Lower leg skin (tissue), 4 donors: ENCODE data around the gene PAIP2. TPM values are rescaled to one million over a fixed set of nuclear protein-coding genes. Genes with fewer than 3 reads are reported as not detected.
A peak's percentile ranks its signal among the peaks of the same experiment; 100 is the strongest.

Experiments
- DNase-seq, 2 donors: peaks; one replicate each; pipeline ENCODE4 v3.0.0-alpha.2; 2019; ENCODE audit warnings: low spot score in 2 of 2
- H3K4me3 ChIP-seq: fragments of 200-600 bp; sonication (generic); 2 replicates; pipeline ENCODE4 v1.5.1; 2017; ENCODE audit warnings: mild to moderate bottlenecking, low read depth; ENCODE audit not compliant: poor library complexity, severe bottlenecking
- CTCF ChIP-seq, 3 donors: fragments of 450-650 bp; IDR thresholded peaks; one replicate each; pipeline ENCODE4 v1.5.1; 2016; ENCODE audit warnings: antibody characterized with exemption in 3 of 3, mild to moderate bottlenecking in 3 of 3, moderate library complexity in 2 of 3
- POLR2A ChIP-seq, 2 donors: fragments of 450-650 bp; IDR thresholded peaks; one replicate each; pipeline ENCODE4 v1.6.1; 2016 to 2017; ENCODE audit warnings: antibody characterized with exemption in 2 of 2, mild to moderate bottlenecking in 1 of 2, moderate library complexity in 1 of 2
- WGBS, 2 donors: methylation state at CpG; one replicate each; pipeline ENCODE4 v1.1.5; 2018; 5-methylcytosine and 5-hydroxymethylcytosine counted together
- intact Hi-C: fragments of 100-400 bp; cut with DNase I; formaldehyde crosslinking; loops from one replicate; pipeline ENCODE4 v1.15.0; 2023; ENCODE audit warnings: low total_unique reads
- total RNA-seq, 4 donors: library from RNA; depleted of rRNA; stranded (reverse); fragments of >200 nt; gene quantifications; one replicate each; pipeline ENCODE4 v1.1.0, GENCODE V29; 2016

Gene PAIP2
- total RNA-seq, 4 donors from 2014 or later = 47.4 to 81.5 (median 64.7) TPM

- 65% methylated on average over 6 of the region's 6 CpGs for WGBS, 2 donors
- intact Hi-C loops = no loop called here
- TF ChIP-seq POLR2A (IDR thresholded peaks at IDR 0.05) = no peak
- H3K4me3 ChIP-seq = no peak overlapping the region
- peak in 1 of 2 donors; percentile 36 for DNase-seq
These were observed 68.7 kb downstream of the PAIP2 start for GRCh38 chr5:139410121-139410992.

- intact Hi-C loops = no loop called here
These were observed 69.6 kb downstream of the PAIP2 start for GRCh38 chr5:139410993-139411828.

GRCh38 chr5:139413153-139413552, 71.5 kb downstream of the PAIP2 start:
- TF ChIP-seq CTCF (IDR thresholded peaks at IDR 0.05) (no peak), POLR2A (IDR thresholded peaks at IDR 0.05) (no peak)
- WGBS, 2 donors = 94 to 96% methylated on average over 6 of the region's 6 CpGs
- intact Hi-C loops = no loop called here

More at GRCh38 chr5:139410993-139411828, 69.6 kb downstream of the PAIP2 start:
- WGBS, 2 donors = 61 to 62% methylated on average over 17 of the region's 17 CpGs
- H3K4me3 ChIP-seq = no peak overlapping the region
- DNase-seq = peak in 1 of 2 donors; percentile 80
- TF ChIP-seq POLR2A (IDR thresholded peaks at IDR 0.05) (no peak), CTCF (IDR thresholded peaks at IDR 0.05) (no peak)

GRCh38 chr5:139413963-139414362, 72.3 kb downstream of the PAIP2 start:
- intact Hi-C loops = no loop called here
- 68 to 70% methylated on average over 6 of the region's 6 CpGs for WGBS, 2 donors
- TF ChIP-seq CTCF (IDR thresholded peaks at IDR 0.05) = no peak
- TF ChIP-seq POLR2A (IDR thresholded peaks at IDR 0.05) = no peak
- DNase-seq = peak in 1 of 2 donors; percentile 26
- H3K4me3 ChIP-seq = no peak overlapping the region

More at GRCh38 chr5:139413153-139413552, 71.5 kb downstream of the PAIP2 start:
- DNase-seq = peak in 1 of 2 donors; percentile 61
- H3K4me3 ChIP-seq = no peak overlapping the region

- no peak overlapping the region for H3K4me3 ChIP-seq
- TF ChIP-seq CTCF (IDR thresholded peaks at IDR 0.05) = no peak
- no peak for TF ChIP-seq POLR2A (IDR thresholded peaks at IDR 0.05)
- intact Hi-C loops = no loop called here
- peak in 1 of 2 donors; percentile 48 for DNase-seq
- 42 to 63% methylated on average over 9 of the region's 9 CpGs for WGBS, 2 donors
These were observed 73.0 kb downstream of the PAIP2 start for GRCh38 chr5:139414581-139415130.
